ENCODE measurements around the gene NUF2.

The NUF2 gene

GRCh38 chr1:163372576-163372975, 50.8 kb downstream of the NUF2 start:
- DNase-seq (ENCODE audit: extremely low read depth, low read depth), result no peak

GRCh38 chr1:163378554-163378953, 56.8 kb downstream of the NUF2 start:
- no peak for TF ChIP-seq CTCF (IDR thresholded peaks at IDR 0.05; ENCODE audit: low read depth, low read length)
- DNase-seq (ENCODE audit: extremely low read depth, low read depth), result no peak

More at GRCh38 chr1:163372576-163372975, 50.8 kb downstream of the NUF2 start:
- no peak for TF ChIP-seq CTCF (IDR thresholded peaks at IDR 0.05; ENCODE audit: low read depth, low read length)

GRCh38 chr1:163379801-163380200, 58.0 kb downstream of the NUF2 start:
- DNase-seq (ENCODE audit: extremely low read depth, low read depth), result no peak
- TF ChIP-seq CTCF (IDR thresholded peaks at IDR 0.05; ENCODE audit: low read depth, low read length), result no peak

GRCh38 chr1:163381487-163382184, 59.9 kb downstream of the NUF2 start:
- DNase-seq (ENCODE audit: extremely low read depth, low read depth), result no peak
- TF ChIP-seq CTCF (IDR thresholded peaks at IDR 0.05; ENCODE audit: low read depth, low read length), result no peak

- no peak for DNase-seq (ENCODE audit: extremely low read depth, low read depth)
- no peak for TF ChIP-seq CTCF (IDR thresholded peaks at IDR 0.05; ENCODE audit: low read depth, low read length)
These were observed 60.6 kb downstream of the NUF2 start for GRCh38 chr1:163382395-163382794.

GRCh38 chr1:163387146-163387545, 65.4 kb downstream of the NUF2 start:
- DNase-seq (ENCODE audit: extremely low read depth, low read depth), result no peak
- TF ChIP-seq CTCF (IDR thresholded peaks at IDR 0.05; ENCODE audit: low read depth, low read length), result no peak

- no peak for TF ChIP-seq CTCF (IDR thresholded peaks at IDR 0.05; ENCODE audit: low read depth, low read length)
- no peak for DNase-seq (ENCODE audit: extremely low read depth, low read depth)
These were observed 67.2 kb downstream of the NUF2 start for GRCh38 chr1:163388970-163389369.
